ENCODE results near the gene TRIM39.

The TRIM39 gene

DNA sequence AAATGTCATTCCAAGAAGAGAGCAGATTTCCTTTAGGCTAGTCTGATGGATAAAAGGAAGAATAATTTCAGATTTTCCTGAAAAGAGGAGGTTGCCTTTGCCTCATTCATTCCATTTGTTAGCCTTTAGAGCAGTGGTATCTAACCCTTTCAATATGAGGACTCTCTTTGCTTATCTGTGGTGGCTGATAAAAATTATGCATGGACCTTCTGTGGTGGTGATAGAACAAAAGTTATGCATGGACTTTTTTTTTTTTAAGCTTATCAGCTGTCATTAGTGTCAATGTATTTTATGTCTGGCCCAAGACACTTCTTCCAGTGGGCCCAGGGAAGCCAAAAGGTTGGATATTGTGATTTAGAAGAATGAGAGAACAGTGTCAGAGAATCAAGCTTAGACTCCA is 1.7 kb downstream of the TRIM39 start:
- no peak for DNase-seq

DNA sequence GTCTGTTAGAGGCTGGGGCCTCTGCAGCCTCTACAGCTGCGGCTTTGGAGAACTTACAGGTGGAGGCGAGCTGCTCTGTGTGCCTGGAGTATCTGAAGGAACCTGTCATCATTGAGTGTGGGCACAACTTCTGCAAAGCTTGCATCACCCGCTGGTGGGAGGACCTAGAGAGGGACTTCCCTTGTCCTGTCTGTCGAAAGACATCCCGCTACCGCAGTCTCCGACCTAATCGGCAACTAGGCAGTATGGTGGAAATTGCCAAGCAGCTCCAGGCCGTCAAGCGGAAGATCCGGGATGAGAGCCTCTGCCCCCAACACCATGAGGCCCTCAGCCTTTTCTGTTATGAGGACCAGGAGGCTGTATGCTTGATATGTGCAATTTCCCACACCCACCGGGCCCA is 2.6 kb downstream of the TRIM39 start:
- no peak for DNase-seq

DNA sequence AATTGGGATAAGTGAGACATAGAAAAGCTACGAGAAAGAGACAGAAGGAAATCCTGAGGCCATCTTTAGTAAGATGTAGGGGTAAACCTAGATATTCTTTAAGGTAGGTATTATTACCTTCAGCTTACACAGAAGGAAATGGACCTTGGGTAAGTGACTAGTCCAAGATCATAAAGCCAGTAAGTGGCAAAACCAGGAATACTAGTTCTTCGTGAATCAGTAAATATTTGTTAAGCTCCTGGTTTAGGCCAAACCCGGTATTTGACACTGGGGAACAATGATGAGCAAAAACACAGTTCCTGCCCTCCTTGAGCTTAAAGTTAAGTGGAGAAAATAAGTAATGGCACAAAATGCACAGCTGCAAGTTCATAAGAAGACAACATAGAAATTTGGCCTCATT is 5.3 kb downstream of the TRIM39 start:
- no peak for DNase-seq

DNA sequence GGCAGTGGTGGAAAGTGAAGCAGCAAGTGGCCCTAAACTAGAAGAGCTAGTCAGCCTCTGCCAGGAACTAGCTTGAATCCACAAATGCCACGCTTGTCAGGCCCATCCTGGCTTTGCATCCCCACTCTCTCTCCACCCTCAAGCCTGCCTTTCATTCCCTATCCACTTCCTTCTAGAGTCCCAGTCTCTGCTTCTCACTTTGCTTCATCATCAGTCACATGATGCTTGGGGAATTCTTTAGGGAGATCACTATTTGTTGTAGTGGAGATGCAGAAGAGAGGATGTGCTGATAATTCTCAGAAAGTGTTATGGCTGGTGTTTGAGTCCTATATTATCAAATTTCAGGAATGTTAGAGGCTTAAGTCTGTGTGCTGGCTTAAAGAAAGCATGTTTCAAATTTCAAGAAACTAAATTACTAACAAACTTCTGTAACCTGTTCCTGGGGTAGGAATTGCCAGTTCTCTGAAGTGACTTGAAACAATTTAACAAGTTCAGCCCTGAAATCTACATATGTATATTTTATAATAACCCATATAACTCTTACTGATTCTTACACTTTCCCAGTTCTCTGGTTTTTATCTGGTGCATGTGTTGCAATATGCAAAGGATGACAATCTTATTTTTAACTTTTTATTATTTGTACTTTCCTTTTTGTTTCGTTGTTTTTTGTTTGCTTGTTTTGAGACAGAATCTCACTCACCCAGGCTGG is 7.5 kb downstream of the TRIM39 start:
- DNase-seq = no peak

DNA sequence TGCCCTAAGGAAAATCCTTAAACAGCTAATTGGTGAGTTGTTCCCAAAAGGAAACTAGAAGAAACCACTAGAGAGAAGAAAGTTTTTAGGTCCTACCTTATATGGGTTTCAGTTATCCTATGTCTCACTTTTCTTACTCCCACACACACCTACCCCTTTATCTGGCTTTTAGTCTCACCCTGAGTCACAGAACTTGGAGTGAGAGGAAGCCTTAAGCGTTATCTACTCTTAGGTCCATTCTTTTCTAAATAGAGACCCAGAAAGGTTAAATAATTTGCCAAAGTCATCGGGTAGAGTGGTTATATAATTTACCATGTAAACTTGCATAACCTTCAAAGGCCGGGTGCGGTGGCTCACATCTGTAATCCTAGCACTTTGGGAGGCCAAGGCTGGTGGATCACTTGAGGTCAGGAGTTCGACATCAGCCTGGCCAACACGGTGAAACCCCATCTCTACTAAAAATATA is 13.9 kb downstream of the TRIM39 start:
- DNase-seq = no peak

DNA sequence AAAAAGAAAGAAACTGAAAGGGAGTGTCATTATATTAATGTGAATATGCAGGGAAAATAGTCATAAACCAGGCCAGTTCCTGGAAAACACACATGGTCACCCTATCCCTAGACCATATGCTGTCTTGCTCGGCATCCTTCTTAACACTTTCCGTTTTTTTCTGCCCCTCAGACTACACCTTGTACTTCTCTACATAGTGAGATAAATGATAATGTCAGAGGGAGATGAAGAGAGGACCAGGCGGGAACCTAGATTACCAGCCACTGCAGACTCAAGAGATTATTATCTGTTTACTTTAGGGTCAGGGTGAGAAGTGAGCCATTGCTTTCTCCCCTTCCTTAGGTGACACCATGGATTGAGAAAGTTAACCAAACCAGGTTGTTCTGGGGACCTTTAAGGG is 14.5 kb downstream of the TRIM39 start:
- no peak for DNase-seq

DNA sequence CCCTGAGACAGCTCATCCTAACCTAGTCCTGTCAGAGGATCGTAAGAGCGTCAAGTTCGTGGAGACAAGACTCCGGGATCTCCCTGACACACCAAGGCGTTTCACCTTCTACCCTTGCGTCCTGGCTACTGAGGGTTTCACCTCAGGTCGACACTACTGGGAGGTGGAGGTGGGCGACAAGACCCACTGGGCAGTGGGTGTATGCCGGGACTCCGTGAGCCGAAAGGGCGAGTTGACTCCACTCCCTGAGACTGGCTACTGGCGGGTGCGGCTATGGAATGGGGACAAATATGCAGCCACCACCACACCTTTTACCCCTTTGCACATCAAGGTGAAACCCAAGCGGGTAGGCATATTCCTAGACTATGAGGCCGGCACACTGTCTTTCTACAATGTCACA is 15.0 kb downstream of the TRIM39 start:
- DNase-seq = no peak

DNA sequence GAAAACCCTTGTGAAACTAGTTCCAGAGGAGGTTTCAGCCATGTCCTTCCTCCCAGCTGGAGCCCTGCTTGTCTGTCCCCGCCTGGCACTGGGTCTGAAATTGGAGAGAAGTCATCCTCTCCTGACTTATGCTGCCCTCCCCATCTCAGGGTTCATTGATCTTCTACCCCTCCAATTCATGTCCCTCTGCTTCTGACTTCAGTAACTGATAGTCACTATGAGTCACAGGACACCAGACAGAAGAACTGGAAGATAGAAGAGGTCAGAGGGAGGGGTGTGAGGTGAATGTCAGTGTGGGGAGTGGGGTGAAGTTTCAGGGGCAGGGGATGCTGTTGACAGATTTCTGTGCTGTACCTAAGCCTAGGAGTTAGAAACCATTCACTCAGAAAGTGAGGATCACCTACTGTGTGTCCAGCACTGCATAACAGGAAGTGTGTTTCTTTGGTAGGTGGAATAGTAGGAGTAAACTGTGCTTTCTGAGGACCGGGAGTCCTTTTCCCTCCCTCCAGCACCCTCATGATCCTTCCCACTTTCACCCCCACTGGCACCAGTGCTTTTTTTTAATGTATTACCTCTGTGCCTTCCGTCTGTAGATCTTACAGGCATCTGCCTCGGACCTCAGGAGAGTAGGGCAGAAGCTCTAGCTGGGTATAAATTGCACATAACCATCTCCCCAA is 17.6 kb downstream of the TRIM39 start:
- DNase-seq = no peak

DNA sequence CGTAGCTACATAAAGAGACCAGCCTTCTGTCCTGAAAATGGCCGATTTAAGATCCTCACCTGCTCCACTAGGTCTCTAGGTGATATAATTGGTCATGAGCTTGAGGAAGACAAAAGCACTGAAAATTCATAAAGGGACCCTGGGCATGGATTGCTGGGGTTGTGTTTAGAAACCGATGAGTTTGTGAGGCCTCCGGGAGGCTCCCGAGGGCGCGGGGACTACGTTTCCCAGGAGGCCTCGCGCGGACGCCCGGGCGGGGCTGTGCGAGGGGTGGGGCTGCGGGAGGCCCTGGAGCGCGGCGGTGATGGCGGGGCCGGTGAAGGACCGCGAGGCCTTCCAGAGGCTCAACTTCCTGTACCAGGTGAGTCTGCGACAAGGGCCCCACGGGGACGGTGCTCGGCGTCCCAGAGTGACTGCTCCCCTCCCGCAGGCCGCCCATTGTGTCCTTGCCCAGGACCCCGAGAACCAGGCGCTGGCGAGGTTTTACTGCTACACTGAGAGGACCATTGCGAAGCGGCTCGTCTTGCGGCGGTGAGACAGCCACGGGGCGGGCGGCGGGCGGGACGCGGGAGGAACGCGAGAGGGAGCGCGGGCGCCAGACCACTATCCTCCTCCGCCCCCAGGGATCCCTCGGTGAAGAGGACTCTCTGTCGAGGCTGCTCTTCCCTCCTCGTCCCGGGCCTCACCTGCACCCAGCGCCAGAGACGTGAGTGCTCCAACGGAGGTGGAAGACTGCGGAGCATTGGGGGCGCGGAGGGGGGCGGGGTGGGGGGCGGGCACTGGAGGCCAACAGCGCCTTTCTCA is 18.3 kb downstream of the TRIM39 start, which contains the start of gene RPP21:
Gene RPP21, plus strand, starts transcription at position 289 of the 804 bp plus-strand sequence. Its CDS starts 16 bp downstream, at position 305.
- peak; percentile 95 for DNase-seq

DNA sequence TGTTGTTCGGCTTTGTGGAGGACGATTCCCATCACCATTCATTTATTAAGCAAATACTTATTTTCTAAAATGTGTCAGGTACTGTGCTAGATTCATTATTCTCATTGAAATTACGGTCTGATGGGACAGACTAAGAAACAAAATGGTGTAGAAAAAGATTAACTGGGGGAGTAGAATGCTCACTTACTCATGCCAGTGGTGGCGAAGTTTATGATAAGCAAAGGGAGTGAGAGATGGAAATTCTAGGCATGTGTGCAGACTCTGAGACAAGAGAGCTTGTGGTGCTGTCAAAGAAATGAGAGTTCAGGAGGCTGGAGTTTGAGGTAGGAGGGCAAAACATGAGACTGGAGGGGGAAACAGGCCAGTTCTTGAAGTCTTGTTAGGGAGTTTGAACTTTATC is 19.1 kb downstream of the TRIM39 start:
- DNase-seq = peak; percentile 15

DNA sequence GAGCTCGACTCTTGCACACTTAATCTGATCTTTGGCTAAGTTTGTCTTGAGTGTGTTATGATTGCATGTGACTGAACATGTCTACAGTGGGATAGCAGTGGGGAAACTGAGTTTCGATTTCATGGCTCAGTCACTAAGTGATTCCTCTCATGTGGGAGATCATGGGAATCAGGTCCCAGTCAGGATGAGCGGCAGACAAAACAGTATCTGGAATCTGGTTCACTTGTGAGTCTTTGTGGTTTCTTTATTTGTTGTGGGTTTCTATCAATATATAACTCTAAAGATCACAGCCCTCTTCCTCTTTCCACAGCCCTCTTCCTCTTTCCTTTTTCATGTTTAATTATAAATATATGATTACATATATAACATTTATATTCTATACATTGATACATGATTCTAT is 22.2 kb downstream of the TRIM39 start:
- DNase-seq = no peak

DNA sequence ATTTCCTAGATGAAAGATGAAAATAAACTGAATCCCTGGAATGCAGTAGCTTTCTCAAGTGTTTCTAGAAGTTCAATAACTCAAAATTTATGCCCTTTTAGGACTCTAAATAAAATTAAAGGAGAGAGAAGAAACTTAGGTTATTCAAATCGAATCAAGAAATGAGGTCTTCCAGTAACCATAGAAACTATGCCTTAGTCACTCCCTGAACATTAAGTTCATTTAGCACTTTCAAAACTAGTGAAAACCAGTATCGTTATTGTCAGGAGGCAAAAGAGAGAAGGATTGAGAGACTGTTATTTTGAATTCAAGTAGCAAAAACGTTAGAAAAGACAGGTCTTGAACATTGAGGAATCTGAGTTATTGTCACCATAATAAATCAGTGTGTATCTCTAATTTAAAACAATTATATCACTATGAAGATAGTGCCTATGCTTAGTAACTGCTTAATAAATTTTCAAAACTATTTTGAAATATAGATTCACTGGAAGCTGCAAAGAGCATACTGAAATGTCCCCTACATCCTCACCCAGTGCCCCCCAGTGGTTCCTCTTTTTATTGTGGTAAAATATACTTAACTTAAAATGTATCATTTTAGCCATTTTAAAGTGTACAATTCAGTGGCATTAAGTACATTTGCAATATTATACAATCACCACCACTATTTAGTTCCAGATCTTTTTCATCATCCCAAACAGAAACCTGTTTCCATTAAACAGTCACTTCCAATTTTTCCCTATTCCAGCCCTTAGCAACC is 22.9 kb downstream of the TRIM39 start:
- no peak for DNase-seq

DNA sequence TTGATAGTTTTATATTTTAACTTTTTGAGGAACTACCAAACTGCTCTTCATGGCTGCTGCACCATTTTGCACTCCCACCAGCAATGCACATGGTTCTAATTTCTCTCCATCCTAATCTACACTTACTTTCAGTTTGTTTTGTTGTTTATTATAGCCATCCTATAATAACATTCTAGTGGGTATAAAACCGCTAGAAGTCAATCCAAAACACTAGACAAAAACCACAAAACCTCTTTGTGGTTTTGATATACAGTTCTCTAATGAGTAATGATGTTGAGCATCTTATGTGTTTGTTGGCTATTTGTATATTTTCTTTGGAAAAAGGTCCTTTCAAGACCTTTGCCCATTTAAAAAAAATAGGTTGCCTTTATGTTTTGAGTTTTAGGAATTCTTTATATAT is 23.8 kb downstream of the TRIM39 start:
- DNase-seq = no peak

DNA sequence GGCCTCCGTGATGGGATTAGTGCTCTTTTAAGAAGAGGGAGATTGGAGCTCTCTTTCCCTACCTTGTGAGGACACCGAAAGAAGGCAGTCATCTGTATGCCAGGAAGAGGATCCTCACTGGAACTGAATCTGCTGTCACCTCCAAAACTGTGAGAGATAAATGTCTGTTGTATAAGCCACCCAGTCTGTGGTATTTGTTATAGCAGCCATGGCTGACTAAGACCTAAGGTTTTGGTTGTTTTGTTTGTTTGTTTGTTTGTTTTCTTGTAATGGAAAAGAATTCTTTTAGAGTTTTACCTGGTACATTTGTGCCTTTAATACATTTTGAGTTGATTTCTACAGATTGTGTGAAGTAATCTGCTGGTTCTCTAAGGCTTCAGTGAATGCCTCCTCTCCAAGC is 25.8 kb downstream of the TRIM39 start:
- no peak for DNase-seq

DNA sequence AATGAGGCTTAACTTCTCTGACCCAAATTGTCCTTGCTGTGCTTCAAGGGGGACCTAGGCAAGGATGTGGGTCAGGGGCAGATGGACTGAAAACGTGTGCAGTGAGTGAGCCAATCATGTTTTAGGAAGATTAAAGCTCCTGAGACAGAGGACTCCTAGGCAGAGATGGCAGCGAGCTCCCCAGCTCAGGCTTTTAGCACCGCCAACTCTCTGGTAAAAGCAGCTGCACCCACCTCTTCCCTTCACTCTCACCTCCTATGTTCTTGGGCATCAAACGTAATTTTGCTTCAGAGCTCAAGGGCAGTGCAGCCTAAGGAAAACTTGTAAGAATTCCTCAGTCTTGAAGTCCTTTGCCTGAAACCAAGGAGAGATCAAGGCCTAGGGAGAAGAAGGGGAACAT is 28.6 kb downstream of the TRIM39 start:
- no peak for DNase-seq

DNA sequence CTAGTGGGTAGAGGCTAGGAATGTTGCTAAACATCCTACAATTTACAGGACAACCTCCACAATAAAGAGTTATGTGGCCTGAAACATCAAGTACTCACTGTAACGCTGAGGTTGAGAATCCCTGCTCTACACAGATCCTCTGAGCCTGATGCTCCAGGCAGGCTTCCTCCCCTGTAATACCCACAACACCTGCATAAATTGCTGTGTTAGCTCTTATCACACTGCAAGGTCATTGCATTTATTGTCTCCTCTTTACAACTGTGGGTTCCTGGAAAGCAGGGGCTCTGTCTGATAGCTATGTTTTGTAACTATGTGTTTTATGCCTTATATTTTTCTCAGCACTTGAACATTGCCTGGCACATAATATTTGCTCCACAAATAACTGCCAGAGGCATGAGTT is 29.8 kb downstream of the TRIM39 start:
- no peak for DNase-seq

DNA sequence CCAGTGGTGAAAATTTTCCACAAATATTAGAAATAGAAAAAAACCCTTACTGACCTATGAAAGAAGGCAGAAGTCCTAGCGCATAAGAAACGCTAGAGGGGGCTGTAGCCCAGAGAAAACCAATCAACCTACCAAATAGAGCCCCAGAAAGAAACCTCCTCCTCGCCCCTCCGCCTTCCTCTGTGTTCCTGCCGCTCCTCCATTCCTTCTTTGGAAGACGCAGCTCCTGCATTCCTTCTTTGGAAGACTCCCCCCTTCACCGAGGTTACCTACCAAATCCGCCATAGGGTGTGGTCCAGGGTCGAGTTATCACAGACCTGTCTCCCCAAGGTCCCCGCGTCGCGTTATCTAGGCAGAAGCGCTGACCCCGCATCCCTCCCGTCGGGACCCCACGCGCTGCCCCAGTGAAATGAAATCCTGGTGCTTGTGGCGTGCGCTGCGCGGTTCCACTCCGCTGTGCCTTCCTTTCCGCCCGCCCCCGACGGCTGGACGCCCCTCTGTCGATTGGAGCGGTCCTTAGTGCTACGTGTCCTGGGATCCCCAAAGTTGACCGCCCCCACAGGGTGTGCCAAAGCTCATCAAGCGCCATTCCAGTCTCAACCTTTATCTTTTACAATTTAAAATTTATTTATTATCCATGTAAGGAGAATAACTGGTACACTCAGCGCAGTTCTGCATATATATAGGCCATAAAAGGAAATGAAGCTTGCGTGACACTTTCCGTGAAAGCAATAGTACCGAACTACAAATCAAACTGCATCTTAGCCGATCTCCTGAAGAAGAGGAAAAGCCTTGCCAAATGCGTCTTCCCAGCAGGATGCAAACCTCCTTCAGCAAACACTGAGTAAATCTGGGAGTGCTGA is 31.2 kb downstream of the TRIM39 start:
- peak; percentile 84 for DNase-seq

DNA sequence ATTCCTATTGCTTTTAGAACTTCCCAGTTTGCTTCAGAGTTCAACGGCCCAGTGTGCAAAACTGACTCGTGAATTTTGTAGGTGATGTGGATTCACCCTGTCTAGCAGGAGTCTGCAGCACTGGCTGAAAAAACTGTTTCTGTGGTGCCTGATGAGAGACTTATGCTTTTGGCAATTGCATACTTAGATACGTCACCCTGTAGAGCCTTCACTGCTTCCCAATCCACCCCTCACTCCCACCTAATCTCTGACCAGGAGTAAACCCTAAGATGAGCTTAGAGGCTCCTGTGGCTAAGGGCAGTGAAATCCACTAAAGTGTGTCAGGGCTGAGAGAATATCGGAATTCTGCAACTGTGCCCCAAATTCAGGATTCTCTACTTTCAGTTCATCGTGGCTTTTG is 32.5 kb downstream of the TRIM39 start:
- no peak for DNase-seq

DNA sequence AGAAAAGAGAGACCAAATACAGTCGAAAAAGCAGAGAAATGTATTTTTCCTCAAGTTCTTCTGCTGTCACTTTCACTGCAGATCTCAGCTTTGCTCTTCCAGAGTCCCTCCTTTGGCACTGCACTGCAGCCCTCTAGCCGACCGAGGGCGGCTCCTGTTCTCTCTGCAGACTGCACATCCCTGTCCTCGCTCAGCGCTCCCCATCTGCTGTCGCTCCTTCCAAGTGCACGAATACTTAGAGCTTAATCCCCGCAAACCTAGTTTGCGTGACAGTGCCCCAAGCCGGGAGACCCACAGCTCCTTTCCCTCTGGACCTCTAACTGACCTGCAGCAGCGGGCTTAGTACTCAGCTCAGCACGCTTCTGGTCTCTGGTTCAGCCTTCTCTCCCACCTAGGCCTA is 33.4 kb downstream of the TRIM39 start:
- peak; percentile 12 for DNase-seq

DNA sequence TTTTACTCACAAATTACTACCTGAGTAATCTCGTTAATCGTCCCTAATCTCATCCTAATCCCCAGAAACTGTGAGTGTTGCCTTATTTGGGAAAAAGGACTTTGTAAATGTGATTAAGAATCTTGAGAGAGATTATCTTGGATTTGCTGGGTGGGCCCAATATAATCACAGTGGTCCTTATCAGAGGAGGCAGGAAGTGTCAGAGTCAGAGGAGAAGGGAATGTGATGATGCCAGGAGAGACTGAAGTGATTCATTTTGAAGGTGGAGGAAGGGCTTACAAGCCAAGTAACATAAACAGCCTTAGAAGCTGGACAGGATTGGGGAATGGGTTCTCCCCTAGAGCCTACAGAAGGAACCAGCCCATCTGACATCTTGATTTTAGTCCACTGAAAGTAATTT is 34.9 kb downstream of the TRIM39 start:
- DNase-seq = no peak

DNA sequence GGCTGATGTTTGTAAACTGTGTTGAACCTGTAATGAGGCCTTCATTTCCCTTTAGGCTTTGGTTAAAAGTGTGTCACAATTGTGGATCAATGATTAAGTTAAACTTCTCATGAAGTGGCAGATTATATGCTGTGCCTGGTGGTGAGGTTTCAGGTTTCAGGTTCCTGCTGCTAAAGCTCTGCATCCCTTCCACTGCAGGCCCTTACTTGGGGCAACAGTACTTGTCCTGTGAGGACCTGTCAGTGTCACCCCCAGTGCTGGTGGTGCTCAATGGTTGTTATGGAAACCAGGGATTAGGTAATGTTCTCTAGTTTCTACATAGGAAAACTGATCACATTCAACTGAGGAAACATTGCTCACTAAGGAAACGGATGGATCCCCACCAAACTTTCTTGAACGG is 36.7 kb downstream of the TRIM39 start:
- no peak for DNase-seq

DNA sequence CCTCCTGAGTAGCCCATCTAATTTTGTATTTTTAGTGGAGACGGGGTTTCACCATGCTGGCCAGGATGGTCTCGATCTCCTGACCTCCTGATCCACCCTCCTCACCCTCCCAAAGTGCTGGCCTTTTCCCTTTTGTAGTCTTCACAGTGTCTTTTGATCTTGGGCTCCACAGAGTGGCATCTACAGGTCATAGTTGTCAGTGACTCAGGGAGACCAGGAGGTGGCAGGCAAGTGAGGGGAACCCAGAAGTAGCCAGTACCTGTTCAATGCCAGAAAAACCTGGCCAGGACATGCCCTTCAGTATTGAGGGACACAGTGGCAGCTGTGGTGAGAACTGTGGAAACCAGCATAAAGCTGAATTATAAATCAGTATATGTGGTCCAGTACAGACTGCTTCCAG is 37.9 kb downstream of the TRIM39 start:
- DNase-seq = no peak
